ENCODE data around the gene CECR2.

The CECR2 gene

GRCh38 chr22:17436382-17436980 is 67.2 kb downstream of the CECR2 start:
- H3K9me3 ChIP-seq (replicated peaks; ENCODE audit: low read length) = no peaks in the 10 kb centered on the region
- H3K27me3 ChIP-seq (ENCODE audit: control insufficient read depth, insufficient read depth, low read length) = peaks cover 9% of the 10 kb centered on the region
- no peak overlapping the region for H3K4me3 ChIP-seq (ENCODE audit: low read length)
- H3K4me1 ChIP-seq (ENCODE audit: control insufficient read depth, insufficient read depth, low read length) = no peaks in the 10 kb centered on the region
- H3K4me2 ChIP-seq (ENCODE audit: low read length) = no peak overlapping the region
- no peak overlapping the region for H3K9ac ChIP-seq (ENCODE audit: low read depth, low read length)
- no peaks in the 10 kb centered on the region for H3K36me3 ChIP-seq (ENCODE audit: insufficient read depth, low read length)

- Histone ChIP-seq H3K4me1 (ENCODE audit: control insufficient read depth, insufficient read depth, low read length) (no peaks in the 10 kb centered on the region), H3K36me3 (ENCODE audit: insufficient read depth, low read length) (no peaks in the 10 kb centered on the region), H3K9ac (ENCODE audit: low read depth, low read length) (no peak overlapping the region), H3K9me3 (replicated peaks; ENCODE audit: low read length) (no peaks in the 10 kb centered on the region), H3K27me3 (ENCODE audit: control insufficient read depth, insufficient read depth, low read length) (peaks cover 9% of the 10 kb centered on the region), H3K4me3 (ENCODE audit: low read length) (no peak overlapping the region), H3K4me2 (ENCODE audit: low read length) (no peak overlapping the region)
Measured at GRCh38 chr22:17436981-17437412, 67.7 kb downstream of the CECR2 start.

GRCh38 chr22:17438026-17438425 is 68.8 kb downstream of the CECR2 start:
- Histone ChIP-seq H3K9me3 (replicated peaks; ENCODE audit: low read length) (no peaks in the 10 kb centered on the region), H3K27me3 (ENCODE audit: control insufficient read depth, insufficient read depth, low read length) (peaks cover 9% of the 10 kb centered on the region), H3K36me3 (ENCODE audit: insufficient read depth, low read length) (no peaks in the 10 kb centered on the region), H3K4me1 (ENCODE audit: control insufficient read depth, insufficient read depth, low read length) (no peaks in the 10 kb centered on the region), H3K9ac (ENCODE audit: low read depth, low read length) (no peak overlapping the region), H3K4me2 (ENCODE audit: low read length) (no peak overlapping the region), H3K4me3 (ENCODE audit: low read length) (no peak overlapping the region)

- no peak overlapping the region for H3K4me2 ChIP-seq (ENCODE audit: low read length)
- H3K27me3 ChIP-seq (ENCODE audit: control insufficient read depth, insufficient read depth, low read length) = peaks cover 9% of the 10 kb centered on the region
- no peak overlapping the region for H3K4me3 ChIP-seq (ENCODE audit: low read length)
- H3K36me3 ChIP-seq (ENCODE audit: insufficient read depth, low read length) = no peaks in the 10 kb centered on the region
- H3K4me1 ChIP-seq (ENCODE audit: control insufficient read depth, insufficient read depth, low read length) = no peaks in the 10 kb centered on the region
- H3K9ac ChIP-seq (ENCODE audit: low read depth, low read length) = no peak overlapping the region
- H3K9me3 ChIP-seq (replicated peaks; ENCODE audit: low read length) = no peaks in the 10 kb centered on the region
Measured at GRCh38 chr22:17441326-17441725, 72.1 kb downstream of the CECR2 start.

GRCh38 chr22:17443405-17444203 is 74.3 kb downstream of the CECR2 start:
- Histone ChIP-seq H3K4me1 (ENCODE audit: control insufficient read depth, insufficient read depth, low read length) (no peaks in the 10 kb centered on the region), H3K36me3 (ENCODE audit: insufficient read depth, low read length) (no peaks in the 10 kb centered on the region)

GRCh38 chr22:17444204-17444504 is 74.9 kb downstream of the CECR2 start:
- no peak overlapping the region for H3K4me3 ChIP-seq (ENCODE audit: low read length)
- no peak overlapping the region for H3K9ac ChIP-seq (ENCODE audit: low read depth, low read length)
- no peaks in the 10 kb centered on the region for H3K27me3 ChIP-seq (ENCODE audit: control insufficient read depth, insufficient read depth, low read length)
- no peaks in the 10 kb centered on the region for H3K9me3 ChIP-seq (replicated peaks; ENCODE audit: low read length)
- no peak overlapping the region for H3K4me2 ChIP-seq (ENCODE audit: low read length)
- no peaks in the 10 kb centered on the region for H3K36me3 ChIP-seq (ENCODE audit: insufficient read depth, low read length)
- no peaks in the 10 kb centered on the region for H3K4me1 ChIP-seq (ENCODE audit: control insufficient read depth, insufficient read depth, low read length)

More at GRCh38 chr22:17443405-17444203, 74.3 kb downstream of the CECR2 start:
- H3K27me3 ChIP-seq (ENCODE audit: control insufficient read depth, insufficient read depth, low read length) = no peaks in the 10 kb centered on the region
- H3K9me3 ChIP-seq (replicated peaks; ENCODE audit: low read length) = no peaks in the 10 kb centered on the region
- H3K9ac ChIP-seq (ENCODE audit: low read depth, low read length) = no peak overlapping the region
- no peak overlapping the region for H3K4me2 ChIP-seq (ENCODE audit: low read length)
- H3K4me3 ChIP-seq (ENCODE audit: low read length) = no peak overlapping the region

- Histone ChIP-seq H3K4me3 (ENCODE audit: low read length) (no peak overlapping the region), H3K4me2 (ENCODE audit: low read length) (no peak overlapping the region), H3K9ac (ENCODE audit: low read depth, low read length) (no peak overlapping the region), H3K9me3 (replicated peaks; ENCODE audit: low read length) (no peaks in the 10 kb centered on the region), H3K27me3 (ENCODE audit: control insufficient read depth, insufficient read depth, low read length) (no peaks in the 10 kb centered on the region), H3K36me3 (ENCODE audit: insufficient read depth, low read length) (no peaks in the 10 kb centered on the region), H3K4me1 (ENCODE audit: control insufficient read depth, insufficient read depth, low read length) (no peaks in the 10 kb centered on the region)
Measured at GRCh38 chr22:17446698-17447097, 77.4 kb downstream of the CECR2 start.

- Histone ChIP-seq H3K27me3 (ENCODE audit: control insufficient read depth, insufficient read depth, low read length) (no peaks in the 10 kb centered on the region), H3K4me1 (ENCODE audit: control insufficient read depth, insufficient read depth, low read length) (no peaks in the 10 kb centered on the region), H3K4me3 (ENCODE audit: low read length) (no peak overlapping the region), H3K9me3 (replicated peaks; ENCODE audit: low read length) (no peaks in the 10 kb centered on the region), H3K36me3 (ENCODE audit: insufficient read depth, low read length) (no peaks in the 10 kb centered on the region), H3K9ac (ENCODE audit: low read depth, low read length) (no peak overlapping the region), H3K4me2 (ENCODE audit: low read length) (no peak overlapping the region)
Measured at GRCh38 chr22:17451316-17451715, 82.1 kb downstream of the CECR2 start.

- no peak overlapping the region for H3K9ac ChIP-seq (ENCODE audit: low read depth, low read length)
- no peaks in the 10 kb centered on the region for H3K4me1 ChIP-seq (ENCODE audit: control insufficient read depth, insufficient read depth, low read length)
- no peak overlapping the region for H3K4me2 ChIP-seq (ENCODE audit: low read length)
- H3K27me3 ChIP-seq (ENCODE audit: control insufficient read depth, insufficient read depth, low read length) = no peaks in the 10 kb centered on the region
- H3K4me3 ChIP-seq (ENCODE audit: low read length) = no peak overlapping the region
- H3K36me3 ChIP-seq (ENCODE audit: insufficient read depth, low read length) = no peaks in the 10 kb centered on the region
- no peaks in the 10 kb centered on the region for H3K9me3 ChIP-seq (replicated peaks; ENCODE audit: low read length)
Measured at GRCh38 chr22:17460895-17461294, 91.6 kb downstream of the CECR2 start.

GRCh38 chr22:17470880-17471500 is 101.7 kb downstream of the CECR2 start:
- Histone ChIP-seq H3K27me3 (ENCODE audit: control insufficient read depth, insufficient read depth, low read length) (peaks cover 25% of the 10 kb centered on the region), H3K4me2 (ENCODE audit: low read length) (no peak overlapping the region), H3K4me3 (ENCODE audit: low read length) (no peak overlapping the region), H3K4me1 (ENCODE audit: control insufficient read depth, insufficient read depth, low read length) (no peaks in the 10 kb centered on the region), H3K9me3 (replicated peaks; ENCODE audit: low read length) (no peaks in the 10 kb centered on the region), H3K9ac (ENCODE audit: low read depth, low read length) (no peak overlapping the region), H3K36me3 (ENCODE audit: insufficient read depth, low read length) (no peaks in the 10 kb centered on the region)

GRCh38 chr22:17471886-17472535 is 102.8 kb downstream of the CECR2 start:
- H3K4me3 ChIP-seq (ENCODE audit: low read length) = no peak overlapping the region
- H3K9me3 ChIP-seq (replicated peaks; ENCODE audit: low read length) = no peaks in the 10 kb centered on the region
- H3K4me1 ChIP-seq (ENCODE audit: control insufficient read depth, insufficient read depth, low read length) = no peaks in the 10 kb centered on the region
- no peak overlapping the region for H3K4me2 ChIP-seq (ENCODE audit: low read length)
- H3K36me3 ChIP-seq (ENCODE audit: insufficient read depth, low read length) = no peaks in the 10 kb centered on the region
- H3K9ac ChIP-seq (ENCODE audit: low read depth, low read length) = no peak overlapping the region
- H3K27me3 ChIP-seq (ENCODE audit: control insufficient read depth, insufficient read depth, low read length) = peaks cover 34% of the 10 kb centered on the region
